IPS-18a (cell line): ENCODE results near the gene GRIN2A.

ENCODE experiments used
- H3K27ac ChIP-seq: one replicate; pipeline ENCODE4 v1.5.1; 2013; ENCODE audit warnings: low read length
- H3K27me3 ChIP-seq: one replicate; pipeline ENCODE4 v1.6.1; 2013; ENCODE audit warnings: mild to moderate bottlenecking, low read length; ENCODE audit not compliant: control insufficient read depth, insufficient read depth
- H3K36me3 ChIP-seq: one replicate; pipeline ENCODE4 v1.6.1; 2013; ENCODE audit warnings: low read depth, low read length; ENCODE audit not compliant: control insufficient read depth
- H3K4me1 ChIP-seq: one replicate; pipeline ENCODE4 v1.6.1; 2013; ENCODE audit warnings: low read depth, low read length; ENCODE audit not compliant: control insufficient read depth
- H3K4me3 ChIP-seq: one replicate; pipeline ENCODE4 v1.5.1; 2013; ENCODE audit warnings: low read length
- H3K9ac ChIP-seq: one replicate; pipeline ENCODE4 v1.6.1; 2013; ENCODE audit warnings: mild to moderate bottlenecking, low read length, moderate library complexity
- H3K9me3 ChIP-seq: one replicate; pipeline ENCODE4 v1.6.1; 2013; ENCODE audit warnings: low read depth, low read length; ENCODE audit not compliant: control insufficient read depth

Gene GRIN2A

GRCh38 chr16:10103118-10103517, 79.1 kb downstream of the GRIN2A start:
- Histone ChIP-seq H3K27me3 (no peaks in the 10 kb centered on the region), H3K27ac (no peak overlapping the region), H3K36me3 (no peaks in the 10 kb centered on the region), H3K9me3 (no peaks in the 10 kb centered on the region), H3K4me3 (no peak overlapping the region), H3K9ac (no peak overlapping the region), H3K4me1 (no peaks in the 10 kb centered on the region)

GRCh38 chr16:10100829-10101228, 81.4 kb downstream of the GRIN2A start:
- Histone ChIP-seq H3K4me1 (no peaks in the 10 kb centered on the region), H3K36me3 (no peaks in the 10 kb centered on the region), H3K27ac (no peak overlapping the region)

GRCh38 chr16:10098991-10099390, 83.2 kb downstream of the GRIN2A start:
- no peaks in the 10 kb centered on the region for H3K27me3 ChIP-seq
- H3K9me3 ChIP-seq = no peaks in the 10 kb centered on the region
- no peaks in the 10 kb centered on the region for H3K4me1 ChIP-seq

More at GRCh38 chr16:10100829-10101228, 81.4 kb downstream of the GRIN2A start:
- Histone ChIP-seq H3K27me3 (no peaks in the 10 kb centered on the region), H3K4me3 (no peak overlapping the region), H3K9me3 (no peaks in the 10 kb centered on the region), H3K9ac (no peak overlapping the region)

GRCh38 chr16:10097271-10097670, 85.0 kb downstream of the GRIN2A start:
- Histone ChIP-seq H3K9me3 (no peaks in the 10 kb centered on the region), H3K27me3 (no peaks in the 10 kb centered on the region), H3K4me3 (no peak overlapping the region), H3K36me3 (no peaks in the 10 kb centered on the region), H3K27ac (no peak overlapping the region), H3K9ac (no peak overlapping the region), H3K4me1 (no peaks in the 10 kb centered on the region)

More at GRCh38 chr16:10098991-10099390, 83.2 kb downstream of the GRIN2A start:
- Histone ChIP-seq H3K9ac (no peak overlapping the region), H3K27ac (no peak overlapping the region), H3K36me3 (no peaks in the 10 kb centered on the region), H3K4me3 (no peak overlapping the region)

DNA sequence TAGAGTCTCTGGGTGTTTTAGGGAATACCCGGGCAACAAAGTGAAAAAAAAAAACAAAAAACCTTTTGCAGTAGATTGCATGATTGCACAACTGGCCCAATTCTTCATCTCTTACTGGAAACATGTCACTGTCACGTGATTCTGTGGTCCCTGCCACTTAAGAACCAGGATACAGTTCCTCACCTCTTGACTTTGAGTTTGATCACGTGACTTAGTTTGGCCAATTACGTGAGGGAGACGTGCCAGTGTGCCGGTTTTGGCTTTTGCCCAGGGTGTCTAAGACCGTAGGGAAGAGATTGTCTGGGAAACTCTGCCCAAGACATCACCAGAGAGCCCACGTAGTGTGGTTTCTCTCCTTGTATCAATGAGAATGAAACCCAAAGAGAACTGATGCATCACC, 88.7 kb downstream of the GRIN2A start:
- no peaks in the 10 kb centered on the region for H3K9me3 ChIP-seq
- no peaks in the 10 kb centered on the region for H3K4me1 ChIP-seq
- no peaks in the 10 kb centered on the region for H3K36me3 ChIP-seq
- no peaks in the 10 kb centered on the region for H3K27me3 ChIP-seq
- no peak overlapping the region for H3K9ac ChIP-seq
- no peak overlapping the region for H3K27ac ChIP-seq
- no peak overlapping the region for H3K4me3 ChIP-seq

- Histone ChIP-seq H3K9ac (no peak overlapping the region), H3K4me3 (no peak overlapping the region), H3K4me1 (no peaks in the 10 kb centered on the region), H3K36me3 (no peaks in the 10 kb centered on the region), H3K27me3 (no peaks in the 10 kb centered on the region), H3K9me3 (no peaks in the 10 kb centered on the region), H3K27ac (no peak overlapping the region)
Observed at GRCh38 chr16:10090816-10091215, 91.4 kb downstream of the GRIN2A start.

GRCh38 chr16:10088380-10088793, 93.8 kb downstream of the GRIN2A start:
- H3K4me1 ChIP-seq = no peaks in the 10 kb centered on the region
- H3K27me3 ChIP-seq = no peaks in the 10 kb centered on the region
- H3K27ac ChIP-seq = no peak overlapping the region
- H3K9me3 ChIP-seq = no peaks in the 10 kb centered on the region
- no peak overlapping the region for H3K4me3 ChIP-seq
- no peak overlapping the region for H3K9ac ChIP-seq
- no peaks in the 10 kb centered on the region for H3K36me3 ChIP-seq

DNA sequence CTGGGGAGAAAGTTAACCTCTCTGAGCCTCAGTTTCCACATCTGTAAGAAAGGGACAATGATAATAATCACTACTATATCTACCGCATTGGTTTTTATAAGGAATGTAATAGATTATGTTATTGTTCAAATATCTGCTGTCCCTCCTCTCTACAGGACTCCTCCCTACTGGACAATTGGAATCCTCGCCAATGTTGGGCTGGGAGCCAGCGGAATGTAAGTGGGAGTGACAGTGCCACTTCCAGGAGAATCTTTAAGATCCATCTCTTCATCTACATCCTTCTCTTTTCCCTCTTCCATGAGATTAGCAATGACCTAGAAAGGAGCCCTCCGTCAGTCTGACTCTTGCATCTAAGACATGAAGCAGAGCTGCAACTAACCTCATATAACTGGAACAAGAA, 95.1 kb downstream of the GRIN2A start:
- H3K36me3 ChIP-seq = no peaks in the 10 kb centered on the region
- H3K4me3 ChIP-seq = no peak overlapping the region
- H3K27ac ChIP-seq = no peak overlapping the region
- no peaks in the 10 kb centered on the region for H3K4me1 ChIP-seq
- no peaks in the 10 kb centered on the region for H3K9me3 ChIP-seq
- no peak overlapping the region for H3K9ac ChIP-seq
- no peaks in the 10 kb centered on the region for H3K27me3 ChIP-seq

GRCh38 chr16:10086620-10087019, 95.6 kb downstream of the GRIN2A start:
- no peaks in the 10 kb centered on the region for H3K4me1 ChIP-seq
- no peaks in the 10 kb centered on the region for H3K9me3 ChIP-seq
- no peak overlapping the region for H3K9ac ChIP-seq
- H3K27ac ChIP-seq = no peak overlapping the region
- no peaks in the 10 kb centered on the region for H3K36me3 ChIP-seq
- H3K27me3 ChIP-seq = no peaks in the 10 kb centered on the region
- H3K4me3 ChIP-seq = no peak overlapping the region

- no peaks in the 10 kb centered on the region for H3K36me3 ChIP-seq
- H3K27ac ChIP-seq = no peak overlapping the region
- H3K27me3 ChIP-seq = no peaks in the 10 kb centered on the region
- H3K9me3 ChIP-seq = no peaks in the 10 kb centered on the region
- no peak overlapping the region for H3K9ac ChIP-seq
- H3K4me3 ChIP-seq = no peak overlapping the region
- no peaks in the 10 kb centered on the region for H3K4me1 ChIP-seq
Observed at GRCh38 chr16:10085078-10085798, 97.0 kb downstream of the GRIN2A start.

- no peak overlapping the region for H3K9ac ChIP-seq
- H3K27ac ChIP-seq = no peak overlapping the region
- H3K4me1 ChIP-seq = no peaks in the 10 kb centered on the region
Observed at GRCh38 chr16:10083301-10083700, 98.9 kb downstream of the GRIN2A start.

DNA sequence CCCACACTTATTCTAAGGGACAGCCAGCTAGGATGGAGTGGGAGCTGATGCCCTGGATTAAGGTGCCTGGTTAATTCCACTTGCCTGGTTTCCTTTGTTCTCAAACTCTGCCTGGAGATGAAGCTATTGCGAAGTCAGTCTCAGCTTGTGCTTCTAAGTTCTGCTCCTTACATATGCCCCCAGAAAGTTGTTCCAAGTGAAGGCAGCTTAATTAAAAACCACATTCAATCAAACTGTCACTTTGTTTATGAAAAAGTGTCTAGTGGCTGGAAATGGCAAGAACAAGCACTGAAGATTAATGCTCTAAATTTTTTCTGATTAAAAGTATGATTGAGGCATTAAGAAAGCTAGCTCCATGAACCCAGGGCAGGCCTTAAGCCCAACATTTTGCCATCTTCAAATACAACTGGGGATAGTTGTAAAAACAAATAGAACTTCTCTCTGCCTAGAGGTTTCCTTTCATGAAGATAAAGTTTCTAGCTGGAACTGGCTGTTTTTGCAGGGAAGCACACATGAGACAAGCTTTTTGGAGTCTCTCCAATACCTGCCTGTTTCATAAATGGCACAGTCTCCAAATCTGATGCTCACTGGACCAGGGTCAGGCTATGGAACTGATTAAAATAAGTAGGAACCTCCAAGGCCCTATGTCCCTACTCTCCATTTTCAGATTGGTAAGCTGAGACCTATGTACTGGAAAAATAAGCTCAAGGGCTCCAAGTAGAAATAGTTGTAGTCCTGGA, 100.9 kb downstream of the GRIN2A start:
- Histone ChIP-seq H3K36me3 (no peaks in the 10 kb centered on the region), H3K4me1 (peaks cover 1% of the 10 kb centered on the region), H3K4me3 (no peak overlapping the region), H3K9me3 (no peaks in the 10 kb centered on the region), H3K27me3 (peaks cover 5% of the 10 kb centered on the region), H3K27ac (no peak overlapping the region), H3K9ac (no peak overlapping the region)

More at GRCh38 chr16:10083301-10083700, 98.9 kb downstream of the GRIN2A start:
- Histone ChIP-seq H3K36me3 (no peaks in the 10 kb centered on the region), H3K9me3 (no peaks in the 10 kb centered on the region), H3K4me3 (no peak overlapping the region), H3K27me3 (no peaks in the 10 kb centered on the region)
